GM12873 (cell line): ENCODE data around the gene TMEM258.

Experiments used
- TF ChIP-seq, protein P1 (sequence below): IDR thresholded peaks from 2 replicates; pipeline ENCODE4 v1.5.1; 2012; ENCODE audit warnings: low read depth, mild to moderate bottlenecking, moderate library complexity, low read length, control low read depth; ENCODE audit not compliant: insufficient read depth; ENCODE audit errors: missing control alignments

Gene TMEM258

DNA sequence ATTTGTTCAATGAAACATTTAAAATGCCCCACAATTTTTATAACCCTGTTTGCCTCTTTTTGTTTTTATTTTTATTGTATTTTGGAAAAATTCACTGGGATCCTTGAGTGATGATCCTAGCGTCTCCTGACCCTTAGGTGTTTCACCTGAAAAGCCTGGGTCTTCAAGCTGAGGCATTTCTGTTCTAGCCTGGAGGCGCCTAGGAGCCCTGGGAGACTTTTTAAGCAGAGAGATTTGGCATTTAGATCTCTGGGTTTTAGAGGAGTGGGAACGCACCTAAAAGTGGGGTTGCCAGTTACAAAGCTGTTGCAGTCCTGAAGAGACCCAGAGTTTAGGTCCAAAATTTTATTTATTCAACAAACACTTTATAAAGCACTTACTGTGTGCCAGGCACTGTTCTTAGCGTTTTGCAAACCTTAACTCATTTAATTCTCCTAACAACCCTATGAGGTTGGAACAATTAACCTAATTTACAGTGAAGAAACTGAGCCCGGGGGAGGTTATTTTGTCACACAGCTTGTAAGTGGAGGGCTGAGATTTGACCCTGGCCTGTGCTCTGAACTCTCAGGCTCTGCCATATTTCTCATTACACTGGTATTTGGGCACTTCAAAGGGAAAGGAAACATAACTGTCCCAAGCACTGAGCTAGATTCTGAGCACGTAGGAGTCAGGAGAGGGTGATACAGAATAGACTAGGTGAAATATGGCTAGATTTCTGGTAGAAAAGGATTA, 25.2 kb upstream of the TMEM258 start:
- TF ChIP-seq, protein P1, sequence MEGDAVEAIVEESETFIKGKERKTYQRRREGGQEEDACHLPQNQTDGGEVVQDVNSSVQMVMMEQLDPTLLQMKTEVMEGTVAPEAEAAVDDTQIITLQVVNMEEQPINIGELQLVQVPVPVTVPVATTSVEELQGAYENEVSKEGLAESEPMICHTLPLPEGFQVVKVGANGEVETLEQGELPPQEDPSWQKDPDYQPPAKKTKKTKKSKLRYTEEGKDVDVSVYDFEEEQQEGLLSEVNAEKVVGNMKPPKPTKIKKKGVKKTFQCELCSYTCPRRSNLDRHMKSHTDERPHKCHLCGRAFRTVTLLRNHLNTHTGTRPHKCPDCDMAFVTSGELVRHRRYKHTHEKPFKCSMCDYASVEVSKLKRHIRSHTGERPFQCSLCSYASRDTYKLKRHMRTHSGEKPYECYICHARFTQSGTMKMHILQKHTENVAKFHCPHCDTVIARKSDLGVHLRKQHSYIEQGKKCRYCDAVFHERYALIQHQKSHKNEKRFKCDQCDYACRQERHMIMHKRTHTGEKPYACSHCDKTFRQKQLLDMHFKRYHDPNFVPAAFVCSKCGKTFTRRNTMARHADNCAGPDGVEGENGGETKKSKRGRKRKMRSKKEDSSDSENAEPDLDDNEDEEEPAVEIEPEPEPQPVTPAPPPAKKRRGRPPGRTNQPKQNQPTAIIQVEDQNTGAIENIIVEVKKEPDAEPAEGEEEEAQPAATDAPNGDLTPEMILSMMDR, result no peak

DNA sequence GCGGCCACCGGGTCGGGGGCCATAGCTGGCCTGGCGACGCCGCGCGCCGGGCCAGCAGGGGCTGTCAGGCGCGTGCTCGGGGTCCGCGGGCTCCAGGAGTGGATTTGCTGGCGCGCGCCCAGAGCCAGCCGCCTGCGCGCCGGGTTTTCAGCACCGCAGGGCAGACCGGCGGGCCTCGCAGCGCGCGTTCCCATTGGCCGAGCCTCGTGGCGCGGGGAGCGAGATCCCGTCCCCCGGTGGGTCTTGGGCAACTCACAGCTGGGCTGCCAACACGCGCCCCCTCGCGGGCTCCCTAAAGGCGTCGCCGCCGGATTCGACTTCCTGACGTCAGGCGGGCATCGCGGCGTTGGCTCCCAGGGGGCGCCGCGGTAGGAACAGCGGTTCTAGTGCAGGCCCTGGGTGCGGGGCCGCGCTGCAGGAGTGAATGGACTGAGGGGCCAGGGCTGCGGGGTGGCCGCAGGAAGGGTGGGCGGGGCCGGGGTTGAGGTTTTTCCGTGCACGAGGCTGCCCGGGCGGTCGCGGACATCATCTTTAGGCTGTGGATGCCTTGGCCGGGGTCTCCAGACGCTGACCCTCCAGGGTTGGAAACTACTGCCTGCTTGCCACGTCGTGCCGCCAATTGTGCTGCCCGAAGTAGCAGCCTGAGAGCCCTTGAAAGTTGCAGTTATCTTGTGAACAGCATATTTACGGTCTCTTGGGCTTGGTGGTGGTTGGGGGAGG, 24.5 kb upstream of the TMEM258 start, which contains the start of gene FADS1:
FADS1 (minus strand) TSS at position 268 of the 720 bp plus-strand sequence; CDS start at position 194, 74 bp downstream.
- TF ChIP-seq, protein P1, result peak; percentile 67

DNA sequence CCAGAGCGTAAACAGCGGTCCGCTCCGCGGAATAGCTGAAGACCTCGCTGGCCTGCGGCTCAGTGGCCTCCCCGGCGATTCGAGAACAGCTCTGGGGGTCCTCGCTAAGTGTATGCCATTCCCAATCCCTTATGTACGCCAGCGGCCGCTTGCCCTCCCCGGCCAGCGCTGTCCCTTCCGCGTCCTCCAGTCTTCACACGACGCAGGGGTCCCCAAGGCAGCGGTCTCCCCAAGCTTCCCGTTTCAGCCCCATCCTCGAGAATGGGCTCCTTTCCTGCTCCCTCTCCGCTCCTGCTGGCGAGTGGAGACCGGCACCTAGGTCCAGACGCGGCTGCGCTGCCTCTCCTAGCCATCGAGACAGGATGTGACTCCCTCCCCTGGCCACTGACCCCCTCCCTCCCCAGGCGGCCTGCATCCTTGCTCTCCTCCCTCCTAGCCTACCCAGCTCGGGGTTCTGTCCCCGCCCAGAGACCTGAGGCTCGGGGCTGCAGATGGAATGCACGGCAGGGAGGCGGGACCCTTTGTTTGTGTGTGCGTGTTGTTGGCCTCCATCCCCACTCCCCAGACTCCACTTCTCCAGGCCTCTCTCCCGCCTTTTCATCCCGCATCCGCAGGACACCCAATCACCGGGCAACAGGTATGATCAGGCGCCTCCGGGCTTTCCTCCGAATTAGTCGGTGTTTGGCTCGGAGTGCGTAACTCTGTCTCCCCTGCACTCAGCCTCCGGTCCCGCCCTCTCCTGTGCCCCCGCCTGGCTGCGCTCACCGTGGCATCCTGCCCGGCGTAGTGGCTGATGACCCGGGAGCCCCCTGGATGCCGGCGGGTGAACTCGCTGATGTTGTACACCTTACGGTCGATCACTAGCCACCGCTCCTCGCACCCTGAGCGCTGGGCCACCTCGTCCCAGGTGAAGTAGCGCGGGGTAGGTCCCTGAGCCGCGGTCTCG, 23.7 kb upstream of the TMEM258 start:
- TF ChIP-seq, protein P1, result peak; percentile 19

DNA sequence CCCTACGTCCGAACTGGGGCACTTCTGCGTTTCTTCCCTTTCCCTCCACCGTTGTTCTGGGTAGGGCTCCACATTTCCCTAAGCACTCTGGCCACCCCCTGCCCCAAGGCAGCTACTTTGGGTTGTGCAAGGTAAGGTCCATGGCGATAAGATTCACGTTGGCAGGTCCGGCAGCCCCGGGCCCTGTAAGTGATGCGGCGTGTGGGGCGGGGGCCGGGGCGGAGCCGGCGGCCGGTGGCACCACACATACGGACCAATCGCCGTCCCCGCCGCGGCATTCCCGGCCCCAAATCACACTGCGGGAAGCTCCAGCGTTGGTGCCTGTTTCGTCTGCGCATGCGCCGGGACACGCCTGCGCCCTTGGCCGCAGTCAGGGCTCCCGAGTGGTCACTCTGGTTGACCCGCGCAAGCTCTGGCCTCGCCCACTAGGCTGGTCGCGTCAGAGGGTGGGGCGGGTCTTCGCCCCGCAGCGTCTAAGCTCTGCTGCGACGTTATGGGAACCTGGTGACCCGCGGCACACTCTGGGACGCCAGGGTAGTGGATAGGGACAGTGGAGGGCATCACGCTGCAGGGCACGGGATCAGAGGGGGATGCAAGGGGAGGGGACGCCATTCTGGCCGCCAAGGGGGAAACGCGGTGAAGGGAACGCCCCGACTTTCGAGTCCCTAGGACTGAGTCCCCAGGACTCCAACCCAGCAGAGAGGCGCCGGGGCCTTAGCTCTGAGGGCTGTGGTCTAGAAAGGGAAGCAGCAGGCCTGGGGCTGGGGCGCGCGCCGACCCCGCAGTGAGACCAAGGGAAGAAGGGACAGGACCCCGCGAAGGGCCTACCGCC, 22.8 kb upstream of the TMEM258 start:
- TF ChIP-seq, protein P1, result no peak

DNA sequence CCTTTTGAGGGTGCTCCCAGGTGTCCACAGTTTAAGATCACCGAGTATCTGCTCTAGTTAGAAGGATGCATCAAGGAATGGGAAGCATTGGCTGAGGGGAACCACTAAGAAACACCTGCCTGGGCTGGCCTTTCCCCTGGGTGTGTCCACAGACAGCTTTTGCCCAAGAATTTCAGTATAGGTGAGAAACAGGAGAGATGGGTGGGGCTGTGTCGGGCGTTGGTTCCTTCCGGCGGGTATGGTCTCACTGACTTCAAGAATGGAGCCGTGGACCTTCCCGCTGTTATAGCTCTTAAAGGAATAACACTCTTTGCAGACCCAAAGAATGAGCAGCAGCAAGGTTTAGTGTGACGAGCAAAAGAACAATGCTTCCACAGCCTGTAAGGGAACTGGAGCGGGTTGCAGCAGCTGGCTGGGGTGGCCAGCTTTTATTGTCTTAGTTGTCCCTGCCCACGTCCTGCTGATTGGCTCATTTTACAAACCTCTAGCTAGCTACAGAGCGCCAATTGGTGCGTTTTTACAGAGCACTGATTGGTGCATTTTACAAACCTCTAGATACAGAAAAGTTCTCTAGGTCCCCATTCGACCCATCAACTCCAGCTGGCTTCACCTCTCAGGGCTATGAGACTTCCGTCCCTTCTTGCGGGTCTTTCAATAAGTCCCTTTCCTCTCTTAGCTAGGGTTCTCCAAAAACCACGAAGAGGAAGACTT, 22.0 kb upstream of the TMEM258 start:
- TF ChIP-seq, protein P1, result no peak

DNA sequence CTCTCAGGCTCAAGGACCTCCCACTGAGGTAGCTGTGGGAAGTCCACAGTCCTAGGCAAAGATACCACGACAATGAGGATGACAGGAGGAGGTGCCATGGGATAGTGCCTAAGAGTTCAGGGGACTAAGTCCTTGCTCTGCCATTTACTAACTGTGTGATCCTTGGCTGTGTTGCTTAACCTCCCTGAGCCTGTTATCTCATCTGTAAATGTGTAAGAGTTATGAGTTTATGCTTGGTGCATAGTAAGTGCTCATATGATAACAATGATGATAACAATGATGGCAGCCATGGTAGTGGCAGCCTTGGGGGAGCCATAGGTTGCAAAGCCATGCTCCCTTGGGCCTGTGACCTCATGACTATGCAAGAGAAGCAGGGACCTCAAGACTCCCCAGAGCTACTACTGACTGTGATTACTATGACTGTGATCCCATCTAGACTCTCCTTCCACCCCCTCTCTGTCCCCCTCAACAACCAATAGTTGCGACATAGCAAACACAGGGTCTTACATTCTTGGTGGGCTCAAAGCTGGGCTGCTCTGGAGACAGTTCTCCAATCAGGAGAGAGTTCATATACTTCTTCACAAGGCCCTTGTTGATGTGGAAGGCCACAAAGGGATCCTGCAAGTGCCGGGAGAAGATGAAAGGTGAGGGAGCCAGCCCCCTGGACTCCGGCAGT, 20.5 kb upstream of the TMEM258 start:
- TF ChIP-seq, protein P1, result no peak
